ENCODE data around the gene RERE.
"Not testable (repeated sequence)": the region's sequence is repeated elsewhere in the genome, so short reads cannot be mapped to it uniquely, and the experiment has no call there.

The RERE gene

DNA sequence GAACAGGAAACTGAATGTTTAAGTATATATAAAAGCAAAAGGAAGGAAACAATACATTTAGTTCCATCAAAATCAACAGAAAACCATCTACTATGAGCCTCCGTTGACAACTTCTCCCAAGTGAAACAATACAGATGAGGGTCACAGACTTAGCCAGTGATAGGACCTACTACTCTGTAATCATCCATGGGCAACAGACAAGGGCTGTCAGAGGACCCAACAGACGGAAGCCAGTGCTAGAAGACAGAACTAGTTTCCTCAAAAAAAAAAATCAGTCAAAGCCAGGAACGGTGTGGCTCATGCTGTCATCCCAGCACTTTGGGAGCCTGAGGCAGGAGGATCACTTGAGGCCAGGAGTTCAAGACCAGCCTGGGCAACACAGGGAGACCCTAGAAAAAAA is 20.6 kb downstream of the RERE start:
- DNase-seq = no peak

DNA sequence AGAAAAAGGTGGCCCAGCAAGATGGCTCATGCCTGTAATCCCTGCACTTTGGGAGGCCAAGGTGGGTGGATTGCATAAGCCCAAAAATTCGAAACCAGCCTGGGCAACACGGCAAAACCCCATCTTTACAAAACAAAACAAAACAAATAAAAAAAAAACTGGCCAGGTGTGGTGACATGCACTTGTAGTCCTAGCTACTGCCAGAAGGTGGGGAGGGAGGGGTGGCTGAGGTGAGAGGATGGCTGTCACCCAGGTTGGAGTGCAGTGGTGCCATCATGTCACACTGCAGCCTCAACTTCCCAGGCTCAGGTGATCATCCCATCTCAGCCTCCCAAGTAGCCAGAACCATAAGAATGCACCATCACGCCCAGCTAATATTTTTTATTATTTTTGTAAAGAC is 22.8 kb downstream of the RERE start:
- no peak for DNase-seq

DNA sequence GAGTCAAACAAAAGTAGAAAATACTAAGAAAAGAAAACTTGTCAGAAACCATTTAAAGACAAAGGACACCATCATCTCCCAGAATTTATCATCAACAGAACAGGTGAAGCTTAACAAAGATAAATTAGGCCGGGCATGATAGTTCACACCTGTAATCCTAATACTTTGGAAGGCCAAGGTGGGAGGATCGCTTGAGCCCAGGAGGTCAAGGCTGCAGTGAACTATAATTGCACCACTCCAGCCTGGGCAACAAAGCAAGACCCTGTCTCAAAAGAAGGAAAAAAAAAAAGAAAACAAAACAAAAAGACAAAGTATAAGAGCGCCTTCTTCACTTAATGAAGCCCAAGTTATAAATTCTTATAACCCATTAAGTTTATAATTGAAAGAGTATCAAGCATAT is 25.6 kb downstream of the RERE start:
- DNase-seq = no peak

DNA sequence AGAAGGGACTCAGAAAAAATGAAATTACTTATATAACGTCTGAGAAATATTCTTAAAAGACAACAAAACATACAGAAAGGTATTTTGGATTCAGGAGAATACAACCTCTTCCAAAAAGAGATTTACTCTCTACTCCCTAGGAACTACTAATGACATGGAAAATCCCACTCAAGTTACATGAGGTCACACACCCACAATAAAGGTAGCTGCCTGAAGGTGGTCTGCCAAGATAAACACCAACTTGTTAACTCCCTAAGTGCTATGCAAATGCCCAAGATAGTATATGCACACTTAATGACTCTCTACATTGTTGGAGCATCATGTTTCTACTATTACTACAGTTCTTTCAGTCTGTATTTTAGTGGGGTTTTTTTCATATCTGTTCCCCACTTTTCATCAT is 26.5 kb downstream of the RERE start:
- DNase-seq = no peak

DNA sequence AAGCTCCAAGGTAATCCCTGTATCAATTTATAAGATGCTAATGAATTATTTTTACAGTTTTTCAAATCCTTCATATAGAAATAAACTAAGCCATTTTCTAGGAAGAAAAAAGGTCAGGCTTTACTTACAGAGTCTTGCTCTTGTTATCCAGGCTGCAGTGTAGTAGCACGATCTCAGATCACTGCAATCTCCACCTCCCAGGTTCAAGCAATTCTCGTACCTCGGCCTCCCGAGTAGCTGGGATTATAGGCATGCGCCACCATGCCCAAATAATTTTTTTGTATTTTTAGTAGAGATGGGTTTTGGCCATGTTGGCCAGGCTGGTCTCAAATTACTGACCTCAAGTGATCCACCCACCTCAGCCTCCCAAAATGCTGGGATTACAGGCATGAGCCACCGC is 27.0 kb downstream of the RERE start:
- DNase-seq = no peak

DNA sequence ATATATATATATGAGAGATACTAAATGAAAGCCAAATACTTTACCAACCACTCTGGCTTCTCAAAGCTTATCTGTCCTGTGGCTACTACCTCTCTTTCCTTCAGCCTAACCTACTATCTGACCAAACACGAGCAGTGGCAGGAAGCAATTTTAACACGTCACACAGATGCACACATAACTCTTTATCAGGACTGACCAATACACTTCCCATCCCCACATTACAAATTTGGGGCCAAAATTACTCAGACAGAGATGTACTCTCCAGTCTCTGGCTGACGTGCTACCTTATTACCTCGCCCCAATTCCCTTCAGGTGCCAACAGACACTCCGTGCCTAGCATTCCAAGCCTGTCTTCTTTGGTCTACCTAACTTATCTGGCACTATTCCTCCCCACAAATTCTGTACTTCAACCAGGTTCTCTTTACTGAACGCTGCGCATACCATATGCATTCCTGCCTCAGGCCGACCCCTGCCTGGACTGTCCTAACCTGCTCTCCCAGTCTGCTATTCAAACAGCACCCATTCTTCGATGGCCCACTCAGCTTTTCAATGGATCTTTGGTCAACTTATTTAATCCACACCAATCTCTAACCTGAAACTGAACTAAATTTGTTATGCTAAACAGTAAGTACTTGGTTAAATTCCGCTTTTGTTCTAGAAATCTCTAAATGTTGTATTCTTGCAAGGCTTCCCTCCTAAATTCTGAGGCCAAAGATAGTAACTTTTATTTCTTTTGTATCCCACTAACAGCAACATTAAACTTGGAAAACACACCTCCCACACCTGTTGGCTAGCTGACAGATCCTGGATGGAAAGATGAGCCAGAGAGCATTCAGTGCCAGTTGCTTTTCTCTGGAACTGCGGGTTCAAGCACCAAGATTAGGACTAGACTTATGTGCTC is 27.9 kb downstream of the RERE start:
- no peak for DNase-seq

DNA sequence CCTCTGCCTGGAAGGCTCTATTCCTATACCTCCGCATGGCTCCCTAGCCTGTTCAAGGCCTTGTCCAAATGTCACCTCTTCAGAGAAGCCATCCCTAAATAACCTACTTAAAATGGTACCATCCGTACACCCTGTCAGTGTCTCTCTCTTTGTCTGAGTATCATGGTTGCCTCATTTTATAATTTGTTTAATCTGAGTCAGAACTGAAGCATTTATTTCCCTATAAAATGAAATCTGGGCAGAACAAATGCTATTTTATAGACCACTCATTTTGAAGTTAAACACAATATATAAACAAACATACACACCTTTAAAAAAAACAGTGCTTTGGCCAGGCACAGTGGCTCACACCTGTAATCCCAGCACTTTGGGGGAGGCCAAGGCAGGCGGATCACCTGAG is 30.2 kb downstream of the RERE start:
- no peak for DNase-seq

DNA sequence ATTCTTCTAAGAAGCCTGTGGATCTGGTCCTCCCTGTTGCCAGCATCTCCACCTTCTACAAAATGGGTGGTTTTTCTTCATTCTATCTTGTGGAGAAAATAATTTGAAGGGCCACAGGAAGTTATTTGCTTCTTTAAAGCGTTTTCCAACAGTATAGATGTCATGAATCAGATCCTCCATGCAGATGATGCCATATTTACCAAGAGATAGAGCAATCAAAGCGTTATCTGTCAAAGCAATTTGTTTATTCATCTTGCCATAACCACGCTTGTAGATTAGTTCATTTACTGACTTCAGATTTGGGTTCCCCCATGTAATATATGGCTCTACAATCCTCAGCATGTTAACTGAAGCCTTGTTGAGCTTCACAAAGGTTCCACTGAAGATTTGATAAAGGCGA is 31.2 kb downstream of the RERE start:
- DNase-seq = not testable (repeated sequence)

DNA sequence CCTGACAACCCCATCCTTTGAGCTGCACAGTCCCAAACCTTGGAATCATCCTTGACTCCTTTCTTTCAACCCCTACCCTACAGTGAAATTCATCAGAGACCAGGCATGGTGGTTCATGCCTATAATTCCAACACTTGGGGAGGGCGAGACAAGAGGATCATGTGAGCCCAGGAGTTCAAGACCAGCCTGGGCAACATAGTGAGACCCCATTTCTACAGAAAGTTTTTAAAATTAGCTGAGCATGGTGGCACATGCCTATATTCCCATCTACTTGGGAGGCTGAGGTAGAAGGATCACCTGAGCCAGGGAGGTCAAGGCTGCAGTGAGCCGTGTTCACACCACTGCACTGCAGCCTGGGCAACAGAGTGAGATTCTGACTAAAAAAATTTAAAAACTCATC is 34.5 kb downstream of the RERE start:
- DNase-seq = no peak

DNA sequence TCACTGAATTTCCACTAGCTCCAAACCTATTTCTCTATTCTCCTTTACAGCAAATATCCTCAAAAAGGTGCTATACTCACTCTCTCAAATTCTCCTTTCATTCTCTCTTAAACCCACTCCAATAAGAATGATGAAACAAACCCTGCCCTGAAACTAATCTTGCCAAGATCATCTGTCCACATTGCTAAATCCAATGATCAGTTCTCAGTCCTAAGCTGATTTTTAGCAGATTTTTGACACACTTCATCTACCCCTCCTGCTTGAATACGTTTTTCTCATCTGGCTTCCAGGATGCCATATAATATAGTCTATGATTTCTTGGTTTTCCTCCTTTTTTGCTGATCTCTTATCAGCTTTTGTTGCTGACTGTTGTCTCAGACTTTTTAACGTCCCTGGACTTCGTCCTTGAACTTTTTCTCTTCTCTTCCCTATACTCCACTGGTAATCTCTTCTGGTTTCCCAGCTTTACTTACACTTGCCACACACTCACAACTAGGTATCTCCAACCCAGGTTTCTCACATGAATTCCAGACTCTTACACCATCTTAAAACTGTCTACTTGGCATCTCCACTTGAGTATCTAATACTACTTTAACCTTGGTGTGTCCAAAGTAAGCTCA is 35.3 kb downstream of the RERE start:
- no peak for DNase-seq

DNA sequence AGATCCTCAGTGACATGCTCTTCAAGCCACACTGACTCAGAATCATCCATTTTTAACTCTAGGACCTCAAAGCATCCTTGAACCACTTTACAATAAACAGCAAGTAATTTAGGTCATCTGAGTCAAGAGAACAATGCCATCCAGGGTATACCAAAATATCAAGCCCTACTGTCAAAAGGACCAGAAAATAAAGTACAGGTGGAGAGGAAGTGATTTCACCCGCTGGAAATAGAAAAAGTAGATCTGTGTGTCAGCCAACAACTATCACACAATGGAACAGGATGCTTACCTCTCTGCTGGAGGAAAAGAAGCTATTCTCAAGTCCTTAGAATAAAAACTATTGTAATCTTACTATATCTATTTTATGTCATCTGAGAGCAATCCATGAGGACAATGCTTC is 37.0 kb downstream of the RERE start:
- no peak for DNase-seq

DNA sequence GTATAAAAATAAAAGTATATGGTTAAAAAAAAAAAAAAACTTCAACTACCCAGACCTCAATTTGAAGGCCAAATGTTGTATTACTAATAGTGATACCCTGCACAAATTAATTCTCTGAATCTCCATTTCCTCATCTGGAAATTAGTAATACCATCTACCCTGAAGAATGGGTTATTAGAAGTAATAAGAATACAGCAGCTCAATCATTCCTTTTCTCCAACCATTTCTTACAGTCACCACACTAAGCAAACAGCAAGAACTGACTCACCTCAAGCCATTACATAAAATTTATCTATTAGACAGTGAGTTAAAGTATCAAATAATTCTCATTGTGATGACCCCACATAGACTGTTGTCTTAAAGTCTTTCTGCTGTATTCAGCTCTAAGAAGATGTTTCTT is 39.6 kb downstream of the RERE start:
- no peak for DNase-seq

DNA sequence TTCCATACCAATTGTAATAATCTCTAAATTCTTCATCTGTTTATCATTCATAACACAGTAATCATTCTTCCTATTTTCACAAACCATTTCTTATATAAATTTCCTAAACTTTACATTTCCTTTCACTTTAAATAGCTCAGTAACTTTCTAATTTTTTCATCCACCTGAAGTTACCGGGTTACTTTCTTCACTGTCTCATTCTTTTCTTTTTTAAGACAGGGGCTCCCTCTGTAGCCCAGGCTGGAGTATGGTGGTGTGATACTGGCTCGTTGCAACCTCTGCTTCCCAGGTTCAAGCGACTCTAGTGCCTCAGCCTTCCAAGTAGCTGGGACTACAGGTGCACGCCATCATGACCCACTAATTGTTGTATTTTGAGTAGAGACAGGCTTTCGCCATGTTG is 41.3 kb downstream of the RERE start:
- DNase-seq = no peak

DNA sequence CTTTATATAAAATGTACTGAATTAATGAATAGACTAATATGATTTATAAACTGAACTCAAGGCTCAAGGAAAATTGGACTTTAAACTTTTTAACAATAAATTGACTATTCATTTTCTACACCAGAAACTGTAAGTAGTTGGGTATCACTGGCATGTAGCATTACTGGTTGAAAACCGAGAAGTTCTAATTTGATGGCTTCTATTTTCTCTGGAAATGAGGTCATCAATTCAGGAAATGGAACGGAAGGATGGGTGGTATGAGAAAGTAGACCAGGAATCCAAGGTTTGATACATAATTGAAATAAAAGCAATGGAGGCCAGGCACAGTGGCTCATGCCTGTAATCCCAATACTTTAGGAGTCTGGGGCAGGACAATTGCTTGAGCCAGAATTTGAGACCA is 50.4 kb downstream of the RERE start:
- DNase-seq = no peak

DNA sequence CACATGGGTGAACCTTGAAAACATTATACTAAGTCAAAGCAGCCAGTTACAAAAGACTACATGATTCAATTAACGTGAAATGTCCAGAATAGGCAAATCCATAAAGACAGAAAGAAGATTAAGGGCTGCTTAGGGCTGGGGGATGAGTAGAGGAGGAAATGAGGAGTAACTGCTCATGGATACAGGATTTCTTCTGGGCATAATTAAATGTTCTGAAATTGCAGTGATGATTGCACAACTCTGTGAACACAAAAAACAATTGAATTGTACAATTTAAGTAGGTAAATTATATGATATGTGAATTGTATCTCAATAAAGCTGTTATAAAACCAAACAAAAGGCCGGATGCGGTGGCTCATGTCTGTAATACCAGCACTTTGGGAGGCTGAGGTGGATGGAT is 52.2 kb downstream of the RERE start:
- DNase-seq = no peak

DNA sequence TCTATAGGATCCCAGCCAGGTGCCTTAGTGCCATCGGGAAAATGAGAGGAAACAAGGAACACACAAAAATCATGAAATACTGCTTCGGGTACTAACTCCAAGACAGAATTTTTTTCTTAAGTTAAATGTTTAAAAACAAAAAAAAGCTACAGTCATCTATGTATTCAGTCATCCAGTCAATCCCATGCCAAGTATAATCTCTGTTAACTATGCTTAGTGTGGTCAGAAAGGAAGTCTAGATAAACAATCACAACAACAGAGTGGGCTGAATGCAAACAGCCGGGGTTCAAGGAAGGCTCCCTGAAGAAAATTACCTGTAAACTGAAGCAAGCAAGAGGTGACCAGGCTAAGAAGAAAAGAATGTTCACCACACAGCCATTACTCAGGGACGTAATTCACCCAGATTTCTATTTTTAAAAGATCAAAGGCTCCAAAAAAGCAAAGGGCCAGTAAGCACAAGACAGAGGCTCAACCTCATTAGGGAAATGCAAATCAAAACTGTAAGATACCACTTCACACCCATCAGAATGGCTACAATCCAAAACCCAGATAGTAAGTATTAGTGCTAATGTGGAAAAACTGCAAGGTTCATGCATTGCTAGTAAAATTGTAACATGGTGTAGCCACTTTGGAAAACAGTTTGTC is 53.0 kb downstream of the RERE start:
- no peak for DNase-seq

DNA sequence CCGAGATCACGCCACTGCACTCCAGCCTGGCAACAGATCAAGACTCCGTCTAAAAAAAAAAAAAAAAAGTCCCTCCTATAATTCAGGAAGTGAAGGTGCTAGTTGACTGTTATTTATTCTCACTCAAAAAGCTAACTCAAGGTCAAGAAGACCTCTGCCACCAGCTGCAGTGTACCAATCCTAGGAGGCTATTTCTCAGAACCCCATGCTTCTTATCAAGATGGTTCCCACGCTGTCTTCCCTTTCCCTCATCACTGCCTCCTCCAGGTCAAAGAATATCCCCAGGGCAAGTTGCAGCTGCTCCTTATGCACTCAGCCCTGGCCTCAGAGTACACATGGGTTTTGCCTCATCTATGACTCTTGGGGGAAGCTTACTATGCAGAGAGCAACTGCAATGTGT is 53.6 kb downstream of the RERE start:
- no peak for DNase-seq

DNA sequence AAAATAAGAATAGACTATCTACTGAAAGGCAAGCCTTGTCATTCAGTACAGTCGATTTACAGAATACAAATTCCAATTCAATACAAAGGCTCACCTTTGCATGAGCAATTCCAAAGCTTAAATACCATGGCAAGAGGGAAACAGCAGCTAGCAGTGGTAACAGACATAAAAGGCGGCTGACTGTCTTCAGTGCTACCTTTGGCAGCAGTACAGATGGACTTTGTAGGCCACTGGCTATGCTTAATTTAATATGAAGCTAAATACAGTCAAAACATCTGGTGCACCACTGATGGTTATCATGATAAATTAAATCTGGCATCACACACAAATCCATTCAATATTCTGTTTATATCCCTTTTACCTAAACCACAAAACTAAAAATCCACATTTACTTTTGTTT is 62.4 kb downstream of the RERE start:
- DNase-seq = no peak

DNA sequence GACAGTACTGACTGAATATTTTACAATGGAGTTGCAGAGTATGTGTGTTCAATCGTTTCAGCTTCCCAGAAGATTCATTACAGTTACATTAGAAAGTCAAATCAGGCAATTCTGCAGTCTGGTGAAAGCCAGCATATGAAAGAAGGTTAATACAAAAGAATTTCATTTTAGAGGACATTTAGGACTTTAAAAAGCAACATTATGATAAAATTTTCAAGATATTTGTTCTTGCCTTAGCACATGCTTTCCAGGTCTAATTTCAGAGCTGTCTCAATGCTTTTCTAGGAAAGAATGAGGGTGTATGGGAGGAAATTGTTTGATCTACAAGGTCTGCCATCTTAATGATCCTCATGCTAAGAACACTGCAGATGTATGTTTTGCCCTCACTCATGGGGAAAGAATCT is 63.2 kb downstream of the RERE start:
- DNase-seq = no peak

DNA sequence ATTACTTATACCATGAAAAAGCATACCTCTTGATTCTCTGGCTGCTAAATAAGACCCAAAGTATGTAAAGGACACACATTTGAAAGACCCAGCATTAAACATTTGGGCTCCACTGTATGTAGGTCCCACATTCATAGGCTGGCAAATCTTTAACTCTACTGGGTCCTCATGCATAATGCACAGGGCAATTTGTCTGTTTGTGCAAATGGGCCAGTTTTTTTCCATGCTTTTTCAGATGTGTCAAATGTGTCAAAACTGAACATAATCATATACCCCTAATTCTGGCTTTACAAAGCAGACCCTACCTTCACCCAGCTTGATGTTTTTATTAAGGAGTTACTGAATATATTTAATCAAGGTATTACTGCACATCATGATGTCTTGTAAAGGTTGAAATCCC is 63.7 kb downstream of the RERE start:
- no peak for DNase-seq

DNA sequence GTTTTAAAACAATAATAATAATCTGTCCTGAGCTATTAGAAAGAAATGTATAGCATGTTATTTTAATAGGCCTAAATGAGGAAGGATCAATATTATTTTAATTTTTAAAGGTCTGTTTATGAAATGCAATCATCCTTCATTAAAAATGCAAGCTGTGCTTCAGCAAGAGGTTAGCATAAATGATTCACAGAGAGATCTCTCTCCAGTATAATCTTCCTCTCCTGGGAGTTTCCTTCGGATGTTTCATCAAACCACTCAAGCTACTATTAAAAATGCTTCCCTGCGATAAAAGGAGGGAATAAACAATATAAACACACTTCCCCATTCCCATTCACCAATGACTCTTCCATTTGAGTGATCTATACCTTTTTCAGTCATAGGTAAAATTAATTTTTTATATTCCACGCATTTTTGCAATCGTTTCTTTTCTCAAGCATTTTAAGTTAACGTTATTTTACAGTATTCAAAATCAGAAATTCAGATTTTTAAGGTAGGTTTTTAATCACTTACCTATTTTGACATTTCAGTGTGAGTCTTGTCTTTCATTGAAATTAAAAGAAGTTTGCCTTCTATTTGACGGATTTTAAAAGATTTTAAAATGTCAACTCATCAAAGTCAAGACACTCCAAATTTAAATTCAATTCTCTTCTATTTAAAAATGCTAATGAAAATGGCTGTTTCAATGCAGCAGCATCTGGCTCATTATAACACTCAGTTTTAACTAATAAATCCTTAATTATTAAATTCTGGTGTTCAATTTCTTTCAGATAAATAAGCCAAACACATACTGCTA is 64.3 kb downstream of the RERE start:
- no peak for DNase-seq

DNA sequence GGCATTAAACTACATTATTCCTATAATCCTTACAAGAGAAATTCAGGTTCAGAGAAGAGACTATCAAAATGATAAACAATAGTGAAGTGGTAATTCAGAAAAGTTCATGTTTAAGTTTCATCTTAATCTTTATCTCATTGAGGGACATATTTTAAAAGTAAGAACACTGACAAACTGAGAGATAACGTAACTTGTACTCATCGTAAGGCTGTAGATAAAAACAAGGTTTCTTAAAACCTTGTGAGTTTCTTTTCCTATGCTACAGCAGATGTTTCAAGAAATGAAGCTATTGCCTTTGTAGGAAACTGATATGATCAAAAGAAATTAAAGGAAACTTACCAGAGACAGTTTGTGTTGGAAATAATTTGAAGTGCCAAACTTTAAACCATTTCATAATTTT is 65.0 kb downstream of the RERE start:
- no peak for DNase-seq

DNA sequence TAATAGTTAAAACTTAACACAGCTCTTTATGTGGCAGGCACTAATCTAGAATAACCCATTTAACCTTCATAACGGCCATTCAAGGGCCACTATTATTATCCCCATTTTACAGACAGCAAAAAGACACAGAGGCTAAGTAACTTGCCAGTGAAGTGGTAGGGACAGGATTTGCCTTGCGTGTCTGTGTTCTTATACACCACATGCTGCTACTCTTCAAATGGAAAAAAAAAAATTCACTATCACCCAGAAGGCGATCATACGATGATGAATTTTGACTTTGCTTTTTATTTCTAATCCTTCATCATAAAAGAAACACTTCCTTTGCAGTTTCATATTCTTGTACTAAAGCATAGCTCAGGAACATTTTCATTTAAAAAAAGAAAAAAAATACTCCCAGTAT is 65.5 kb downstream of the RERE start:
- DNase-seq = no peak

All from effector CD8-positive, alpha-beta T cell (primary cell).